Panc1 (cell line): ENCODE measurements around the gene BCAS3. TPM values are rescaled to one million over a fixed set of nuclear protein-coding genes. Genes with fewer than 3 reads are reported as not detected.

Experiments
- ATAC-seq: fragments of 200-7000 bp; cut with Tn5 transposase; 2 replicates; pipeline ENCODE4 v1.9.1; 2020; ENCODE audit warnings: mild to moderate bottlenecking, moderate library complexity
- BruUV-seq: library from RNA; stranded (reverse); fragments of 400-500 nt; replicated peaks from 2 replicates; lab custom pipeline; 2021; lab: Mats Ljungman, UMichigan
- CTCF ChIA-PET: fragments of 300-600 bp; sonication (Branson Sonifier 250); formaldehyde crosslinking; loops from one replicate; lab custom pipeline; 2022; ENCODE audit warnings: antibody characterized with exemption; lab: Charles Lee
- POLR2A ChIA-PET: fragments of 300-600 bp; sonication (Branson Sonifier 250); formaldehyde crosslinking; loops from one replicate; lab custom pipeline; 2022; ENCODE audit warnings: antibody characterized with exemption; lab: Charles Lee
- DNase-seq: peaks from one replicate; pipeline ENCODE4 v3.0.0-alpha.2; 2010; ENCODE audit warnings: low read depth, low spot score
- H3K27ac ChIP-seq: 2 replicates; pipeline ENCODE4 v1.5.1; 2011; ENCODE audit warnings: mild to moderate bottlenecking, low read length, inconsistent platforms
- H3K27me3 ChIP-seq: fragments of 200-500 bp; sonication (Bioruptor generic); 2 replicates; pipeline ENCODE4 v1.6.0; 2014; ENCODE audit warnings: low read length, inconsistent platforms; ENCODE audit not compliant: control insufficient read depth, insufficient read depth
- H3K36me3 ChIP-seq: fragments of 200-500 bp; sonication (Bioruptor generic); 2 replicates; pipeline ENCODE4 v1.5.1; 2014; ENCODE audit warnings: inconsistent platforms, mild to moderate bottlenecking, low read length, moderate library complexity; ENCODE audit not compliant: control insufficient read depth, insufficient read depth
- H3K4me1 ChIP-seq: 2 replicates; pipeline ENCODE4 v1.5.1; 2011; ENCODE audit warnings: inconsistent platforms, mild to moderate bottlenecking, low read length, moderate library complexity; ENCODE audit not compliant: control insufficient read depth, insufficient read depth
- H3K4me3 ChIP-seq, 2 experiments: 2 replicates each; pipeline ENCODE4 v1.5.1; 2011 to 2012; ENCODE audit warnings: low read depth in 2 of 2, low read length in 2 of 2, mild to moderate bottlenecking in 2 of 2, inconsistent platforms in 1 of 2, moderate library complexity in 1 of 2
- H3K9me3 ChIP-seq: fragments of 200-500 bp; sonication (Bioruptor generic); 2 replicates; pipeline ENCODE4 v1.5.1; 2014; ENCODE audit warnings: low read depth, mild to moderate bottlenecking, inconsistent platforms, low read length, moderate library complexity; ENCODE audit not compliant: control insufficient read depth, insufficient read depth
- POLR2AphosphoS5 ChIP-seq: IDR thresholded peaks from 2 replicates; pipeline ENCODE4 v1.6.1; 2012; ENCODE audit warnings: mild to moderate bottlenecking, low read depth, low read length, moderate library complexity
- SIN3A ChIP-seq: IDR thresholded peaks from 2 replicates; pipeline ENCODE4 v1.6.1; 2012; ENCODE audit warnings: low read depth, mild to moderate bottlenecking, low read length, moderate library complexity, borderline replicate concordance; ENCODE audit not compliant: insufficient read depth
- TCF7L2 ChIP-seq: IDR thresholded peaks from 2 replicates; pipeline ENCODE4 v1.6.1; 2011; ENCODE audit warnings: mild to moderate bottlenecking, low read depth, low read length, inconsistent platforms
- in situ Hi-C: cut with HindIII; loops from 2 replicates; pipeline ENCODE4 v1.10.0; 2016; ENCODE audit warnings: low sequenced_read_pairs, low pct_unique_long_range_greater_than_20kb
- intact Hi-C: fragments of 100-400 bp; cut with micrococcal nuclease; formaldehyde crosslinking; loops from one replicate; pipeline ENCODE4 v1.10.0; 2022; ENCODE audit not compliant: unreplicated experiment
- total RNA-seq: library from RNA; stranded (reverse); gene quantifications from one replicate; pipeline ENCODE4 v1.2.1, GENCODE V29; 2021; ENCODE audit not compliant: unreplicated experiment
- TF ChIP-seq, protein P1 (sequence below), 2 experiments: IDR thresholded peaks; 2 replicates each; pipeline ENCODE4 v1.6.1; 2011 to 2012; ENCODE audit warnings: low read depth in 2 of 2, control low read depth in 1 of 2, low read length in 1 of 2, mild to moderate bottlenecking in 1 of 2, moderate library complexity in 1 of 2; ENCODE audit not compliant: insufficient read depth in 1 of 2
- TF ChIP-seq, protein P2 (sequence below): fragments of 450-650 bp; IDR thresholded peaks from 2 replicates; pipeline ENCODE4 v1.5.1; 2017; ENCODE audit warnings: mild to moderate bottlenecking

Gene BCAS3
- total RNA-seq, 1 experiment from 2014 or later = 9.3 TPM

DNA sequence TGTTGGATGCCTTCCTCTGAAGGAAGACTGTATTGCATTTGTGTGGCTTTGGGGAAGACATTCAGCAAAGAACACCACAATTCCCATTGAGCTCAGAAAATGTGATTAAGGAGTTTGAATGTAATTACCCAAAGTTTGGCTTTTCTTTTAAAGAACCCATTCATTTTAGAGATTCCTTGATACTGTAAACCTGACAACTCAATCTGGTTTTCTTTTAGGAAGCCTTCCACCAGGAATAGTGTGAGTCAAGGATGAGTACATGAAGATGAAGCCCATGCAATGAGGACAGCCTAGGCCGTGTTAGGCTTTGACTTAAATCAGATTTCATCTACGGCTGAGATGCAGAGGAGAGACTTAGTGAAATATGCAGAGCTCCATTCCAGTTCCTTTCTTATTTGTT lies 450.3 kb downstream of the BCAS3 start:
- H3K4me3 ChIP-seq = no peak overlapping the region
- H3K27me3 ChIP-seq = no peaks in the 10 kb centered on the region
- in situ Hi-C loops = no loop called here
- no peaks in the 10 kb centered on the region for H3K36me3 ChIP-seq
- DNase-seq = no peak
- TF ChIP-seq, protein P1, sequence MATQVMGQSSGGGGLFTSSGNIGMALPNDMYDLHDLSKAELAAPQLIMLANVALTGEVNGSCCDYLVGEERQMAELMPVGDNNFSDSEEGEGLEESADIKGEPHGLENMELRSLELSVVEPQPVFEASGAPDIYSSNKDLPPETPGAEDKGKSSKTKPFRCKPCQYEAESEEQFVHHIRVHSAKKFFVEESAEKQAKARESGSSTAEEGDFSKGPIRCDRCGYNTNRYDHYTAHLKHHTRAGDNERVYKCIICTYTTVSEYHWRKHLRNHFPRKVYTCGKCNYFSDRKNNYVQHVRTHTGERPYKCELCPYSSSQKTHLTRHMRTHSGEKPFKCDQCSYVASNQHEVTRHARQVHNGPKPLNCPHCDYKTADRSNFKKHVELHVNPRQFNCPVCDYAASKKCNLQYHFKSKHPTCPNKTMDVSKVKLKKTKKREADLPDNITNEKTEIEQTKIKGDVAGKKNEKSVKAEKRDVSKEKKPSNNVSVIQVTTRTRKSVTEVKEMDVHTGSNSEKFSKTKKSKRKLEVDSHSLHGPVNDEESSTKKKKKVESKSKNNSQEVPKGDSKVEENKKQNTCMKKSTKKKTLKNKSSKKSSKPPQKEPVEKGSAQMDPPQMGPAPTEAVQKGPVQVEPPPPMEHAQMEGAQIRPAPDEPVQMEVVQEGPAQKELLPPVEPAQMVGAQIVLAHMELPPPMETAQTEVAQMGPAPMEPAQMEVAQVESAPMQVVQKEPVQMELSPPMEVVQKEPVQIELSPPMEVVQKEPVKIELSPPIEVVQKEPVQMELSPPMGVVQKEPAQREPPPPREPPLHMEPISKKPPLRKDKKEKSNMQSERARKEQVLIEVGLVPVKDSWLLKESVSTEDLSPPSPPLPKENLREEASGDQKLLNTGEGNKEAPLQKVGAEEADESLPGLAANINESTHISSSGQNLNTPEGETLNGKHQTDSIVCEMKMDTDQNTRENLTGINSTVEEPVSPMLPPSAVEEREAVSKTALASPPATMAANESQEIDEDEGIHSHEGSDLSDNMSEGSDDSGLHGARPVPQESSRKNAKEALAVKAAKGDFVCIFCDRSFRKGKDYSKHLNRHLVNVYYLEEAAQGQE (IDR thresholded peaks at IDR 0.05; ENCODE audit: insufficient read depth in 1 of 2, low read depth in 2 of 2, low read length in 1 of 2) = no peak
- TF ChIP-seq SIN3A (no peak), POLR2AphosphoS5 (no peak), TCF7L2 (no peak)
- TF ChIP-seq, protein P2, sequence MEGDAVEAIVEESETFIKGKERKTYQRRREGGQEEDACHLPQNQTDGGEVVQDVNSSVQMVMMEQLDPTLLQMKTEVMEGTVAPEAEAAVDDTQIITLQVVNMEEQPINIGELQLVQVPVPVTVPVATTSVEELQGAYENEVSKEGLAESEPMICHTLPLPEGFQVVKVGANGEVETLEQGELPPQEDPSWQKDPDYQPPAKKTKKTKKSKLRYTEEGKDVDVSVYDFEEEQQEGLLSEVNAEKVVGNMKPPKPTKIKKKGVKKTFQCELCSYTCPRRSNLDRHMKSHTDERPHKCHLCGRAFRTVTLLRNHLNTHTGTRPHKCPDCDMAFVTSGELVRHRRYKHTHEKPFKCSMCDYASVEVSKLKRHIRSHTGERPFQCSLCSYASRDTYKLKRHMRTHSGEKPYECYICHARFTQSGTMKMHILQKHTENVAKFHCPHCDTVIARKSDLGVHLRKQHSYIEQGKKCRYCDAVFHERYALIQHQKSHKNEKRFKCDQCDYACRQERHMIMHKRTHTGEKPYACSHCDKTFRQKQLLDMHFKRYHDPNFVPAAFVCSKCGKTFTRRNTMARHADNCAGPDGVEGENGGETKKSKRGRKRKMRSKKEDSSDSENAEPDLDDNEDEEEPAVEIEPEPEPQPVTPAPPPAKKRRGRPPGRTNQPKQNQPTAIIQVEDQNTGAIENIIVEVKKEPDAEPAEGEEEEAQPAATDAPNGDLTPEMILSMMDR = no peak
- no peaks in the 10 kb centered on the region for H3K9me3 ChIP-seq
- no peaks in the 10 kb centered on the region for H3K4me1 ChIP-seq
- no peak overlapping the region; the same call in 1 of the 2 replicates for H3K27ac ChIP-seq
- POLR2A ChIA-PET = no interaction called here
- CTCF ChIA-PET = interaction anchor here (0.6 kb wide), 1 partner anchor 30 kb away, joined by 3 read pairs; no protein-coding TSS in a partner anchor
- intact Hi-C loops = no loop called here
- no peak for ATAC-seq
- BruUV-seq = no TSS peak

DNA sequence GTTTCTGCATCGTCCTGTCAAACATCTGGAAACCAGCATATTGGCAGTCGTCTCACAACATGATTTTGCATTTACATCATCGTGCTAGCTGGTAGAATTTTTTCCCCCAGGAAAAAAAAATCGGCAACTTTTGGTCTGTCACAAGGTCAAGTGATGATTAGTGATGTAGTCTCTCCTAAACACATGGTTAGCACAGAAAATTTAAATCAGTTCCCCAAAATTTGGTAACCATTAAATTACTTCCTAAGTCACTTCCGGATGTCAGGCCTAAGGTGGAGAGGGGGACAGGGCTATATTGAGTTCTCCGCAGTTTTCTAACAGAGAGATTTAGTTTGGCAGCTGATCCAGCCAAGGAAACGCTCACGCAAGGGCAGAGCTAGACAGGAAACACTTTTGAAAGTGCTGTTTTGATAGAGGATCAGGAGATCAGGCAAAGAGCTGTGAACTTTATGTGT lies 451.0 kb downstream of the BCAS3 start:
- DNase-seq = no peak

More for the DNA sequence above, 451.0 kb downstream of the BCAS3 start:
- no peak for ATAC-seq
- Histone ChIP-seq H3K4me1 (no peaks in the 10 kb centered on the region), H3K27me3 (no peaks in the 10 kb centered on the region), H3K36me3 (no peaks in the 10 kb centered on the region), H3K4me3 (no peak overlapping the region), H3K9me3 (no peaks in the 10 kb centered on the region), H3K27ac (no peak overlapping the region)
- CTCF ChIA-PET = interaction anchor here (0.6 kb wide), 1 partner anchor 29 kb away, joined by 3 read pairs; no protein-coding TSS in a partner anchor
- intact Hi-C loops (no loop called here), in situ Hi-C loops (no loop called here)
- BruUV-seq = no TSS peak
- TF ChIP-seq, protein P2 = no peak
- TF ChIP-seq POLR2AphosphoS5 (no peak), TCF7L2 (no peak), SIN3A (no peak)
- TF ChIP-seq, protein P1 (IDR thresholded peaks at IDR 0.05; ENCODE audit: insufficient read depth in 1 of 2, low read depth in 2 of 2, low read length in 1 of 2) = no peak
- POLR2A ChIA-PET = no interaction called here
